GM19328 (cell line): ENCODE data around the gene KAT8.
"Not testable (repeated sequence)": the region's sequence is repeated elsewhere in the genome, so short reads cannot be mapped to it uniquely, and the experiment has no call there.

ENCODE experiments used
- ATAC-seq: cut with Tn5 transposase; IDR thresholded peaks from one replicate; pipeline ENCODE4 v1.9.1; 2021; ENCODE audit warnings: mild to moderate bottlenecking, moderate library complexity; ENCODE audit not compliant: unreplicated experiment

KAT8 gene

GRCh38 chr16:31083556-31083955 lies 33.9 kb upstream of the KAT8 start:
- no peak for ATAC-seq

GRCh38 chr16:31083981-31084380 lies 33.5 kb upstream of the KAT8 start:
- ATAC-seq, result no peak

- no peak for ATAC-seq
These were observed 32.7 kb upstream of the KAT8 start for GRCh38 chr16:31084584-31085302.

- no peak for ATAC-seq
These were observed 32.1 kb upstream of the KAT8 start for GRCh38 chr16:31085411-31085810.

- no peak for ATAC-seq
These were observed 31.4 kb upstream of the KAT8 start for GRCh38 chr16:31085873-31086628.

- ATAC-seq, result no peak
These were observed 30.9 kb upstream of the KAT8 start for GRCh38 chr16:31086629-31086906.

- no peak for ATAC-seq
These were observed 30.0 kb upstream of the KAT8 start for GRCh38 chr16:31087481-31087880.

- no peak for ATAC-seq
These were observed 29.5 kb upstream of the KAT8 start for GRCh38 chr16:31087971-31088370.

GRCh38 chr16:31088459-31089183 lies 28.8 kb upstream of the KAT8 start, which contains the start of gene PRSS53:
Gene PRSS53, minus strand, starts transcription at chr16:31088943. Its CDS starts 134 bp downstream, at chr16:31088809.
- ATAC-seq, result no peak

GRCh38 chr16:31089199-31089598 lies 28.3 kb upstream of the KAT8 start:
- no peak for ATAC-seq

- ATAC-seq, result no peak
These were observed 26.9 kb upstream of the KAT8 start for GRCh38 chr16:31090540-31090939.

- ATAC-seq, result no peak
These were observed 25.1 kb upstream of the KAT8 start for GRCh38 chr16:31092330-31092729.

GRCh38 chr16:31093132-31093703 lies 24.2 kb upstream of the KAT8 start:
- ATAC-seq, result no peak

GRCh38 chr16:31094088-31094423 lies 23.4 kb upstream of the KAT8 start:
- no peak for ATAC-seq

GRCh38 chr16:31094424-31095120 lies 22.9 kb upstream of the KAT8 start, which contains the start of gene VKORC1:
Gene VKORC1, minus strand, starts transcription at chr16:31094797. Its CDS starts 68 bp downstream, at chr16:31094729.
- peak; percentile 61 for ATAC-seq

- no peak for ATAC-seq
These were observed 17.4 kb upstream of the KAT8 start for GRCh38 chr16:31099860-31100638.

GRCh38 chr16:31100876-31101641 lies 16.4 kb upstream of the KAT8 start:
- ATAC-seq, result not testable (repeated sequence)

- no peak for ATAC-seq
These were observed 11.7 kb upstream of the KAT8 start for GRCh38 chr16:31105677-31106213.
